GM12875 (cell line): ENCODE measurements around the gene LMBR1.

ENCODE experiments used
- H3K4me3 ChIP-seq: one replicate; pipeline ENCODE4 v1.5.1; 2011; ENCODE audit warnings: low read depth, low read length, control low read depth
- TF ChIP-seq, protein P1 (sequence below): IDR thresholded peaks from 2 replicates; pipeline ENCODE4 v1.5.1; 2011; ENCODE audit warnings: low read depth, mild to moderate bottlenecking, control low read depth, inconsistent platforms, low read length, moderate library complexity, borderline replicate concordance; ENCODE audit not compliant: insufficient read depth

The LMBR1 gene

DNA sequence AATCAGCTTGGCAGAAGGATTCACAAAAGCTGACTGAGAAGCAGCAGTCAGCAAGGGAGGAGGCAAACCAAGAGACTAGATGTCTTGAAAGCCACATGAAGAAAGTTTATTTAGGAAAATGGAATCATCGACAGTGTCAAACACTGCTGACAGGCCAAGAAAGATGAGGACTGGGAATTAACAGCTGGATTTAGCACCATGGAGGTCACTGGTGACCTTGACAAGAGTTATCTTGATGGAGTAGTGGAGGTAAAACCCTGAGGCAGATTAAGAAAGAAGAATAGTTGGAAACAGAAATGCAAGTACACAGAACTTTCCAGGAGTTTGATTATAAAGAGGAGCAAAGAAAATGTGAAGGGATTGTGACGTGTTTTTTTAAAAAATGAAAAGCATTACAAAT, 51.5 kb downstream of the LMBR1 start:
- TF ChIP-seq, protein P1, sequence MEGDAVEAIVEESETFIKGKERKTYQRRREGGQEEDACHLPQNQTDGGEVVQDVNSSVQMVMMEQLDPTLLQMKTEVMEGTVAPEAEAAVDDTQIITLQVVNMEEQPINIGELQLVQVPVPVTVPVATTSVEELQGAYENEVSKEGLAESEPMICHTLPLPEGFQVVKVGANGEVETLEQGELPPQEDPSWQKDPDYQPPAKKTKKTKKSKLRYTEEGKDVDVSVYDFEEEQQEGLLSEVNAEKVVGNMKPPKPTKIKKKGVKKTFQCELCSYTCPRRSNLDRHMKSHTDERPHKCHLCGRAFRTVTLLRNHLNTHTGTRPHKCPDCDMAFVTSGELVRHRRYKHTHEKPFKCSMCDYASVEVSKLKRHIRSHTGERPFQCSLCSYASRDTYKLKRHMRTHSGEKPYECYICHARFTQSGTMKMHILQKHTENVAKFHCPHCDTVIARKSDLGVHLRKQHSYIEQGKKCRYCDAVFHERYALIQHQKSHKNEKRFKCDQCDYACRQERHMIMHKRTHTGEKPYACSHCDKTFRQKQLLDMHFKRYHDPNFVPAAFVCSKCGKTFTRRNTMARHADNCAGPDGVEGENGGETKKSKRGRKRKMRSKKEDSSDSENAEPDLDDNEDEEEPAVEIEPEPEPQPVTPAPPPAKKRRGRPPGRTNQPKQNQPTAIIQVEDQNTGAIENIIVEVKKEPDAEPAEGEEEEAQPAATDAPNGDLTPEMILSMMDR: no peak
- no peak overlapping the region for H3K4me3 ChIP-seq

DNA sequence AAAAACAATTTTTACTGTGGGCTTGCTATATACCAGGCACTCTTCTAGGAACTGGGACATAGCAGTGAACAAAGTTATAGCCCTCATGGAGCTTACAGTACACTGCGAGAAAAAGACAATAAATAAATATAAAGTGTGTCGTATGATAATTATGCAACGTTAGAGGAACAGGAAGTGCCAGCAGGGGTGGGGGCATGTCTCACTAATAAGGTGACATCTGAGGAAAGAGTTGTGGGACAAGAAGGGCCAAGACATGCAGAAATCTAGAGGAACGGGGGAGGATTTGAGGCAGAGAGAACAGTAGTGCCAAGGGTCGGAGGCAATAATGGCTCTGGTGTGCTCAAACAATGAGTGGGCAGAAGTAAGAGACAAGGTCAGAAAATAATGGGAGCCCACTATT, 52.8 kb downstream of the LMBR1 start:
- TF ChIP-seq, protein P1: no peak
- H3K4me3 ChIP-seq: no peak overlapping the region

DNA sequence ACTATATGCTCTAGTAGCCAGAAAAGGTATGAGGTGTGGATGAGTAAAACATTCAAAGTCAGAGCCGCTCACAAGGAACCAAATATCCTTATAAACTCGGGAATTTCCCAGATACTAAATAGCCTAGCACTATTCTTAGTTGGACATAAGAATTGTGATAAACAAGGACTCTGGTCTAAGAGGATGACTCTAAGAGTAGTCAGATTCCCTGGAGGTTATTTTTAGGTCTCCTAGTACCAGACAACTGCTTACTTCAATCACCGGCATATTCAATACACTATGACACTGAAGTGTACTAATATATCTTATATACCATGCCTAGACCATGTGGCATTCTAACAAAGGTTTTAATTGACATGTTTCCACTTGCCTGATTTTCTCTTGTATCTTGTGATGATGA, 56.5 kb downstream of the LMBR1 start:
- H3K4me3 ChIP-seq: no peak overlapping the region
- TF ChIP-seq, protein P1: no peak

DNA sequence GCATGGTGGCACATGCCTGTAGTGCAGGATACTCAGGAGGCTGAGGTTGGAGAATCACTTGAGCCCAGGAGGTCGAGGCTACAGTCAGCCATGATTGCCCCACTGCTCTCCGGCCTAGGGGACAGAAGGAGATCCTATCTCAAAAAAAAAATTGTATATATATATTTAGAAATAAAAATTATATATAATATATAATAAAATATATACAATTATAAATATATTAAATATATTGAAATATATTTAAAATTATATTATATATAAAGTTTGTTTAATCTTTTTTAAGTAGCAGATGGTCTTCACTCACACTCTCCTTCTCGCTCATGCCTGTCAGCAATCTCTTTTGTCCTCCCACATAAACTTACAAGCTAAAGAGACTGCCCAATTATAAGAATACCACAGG, 58.5 kb downstream of the LMBR1 start:
- TF ChIP-seq, protein P1: no peak
- H3K4me3 ChIP-seq: no peak overlapping the region

DNA sequence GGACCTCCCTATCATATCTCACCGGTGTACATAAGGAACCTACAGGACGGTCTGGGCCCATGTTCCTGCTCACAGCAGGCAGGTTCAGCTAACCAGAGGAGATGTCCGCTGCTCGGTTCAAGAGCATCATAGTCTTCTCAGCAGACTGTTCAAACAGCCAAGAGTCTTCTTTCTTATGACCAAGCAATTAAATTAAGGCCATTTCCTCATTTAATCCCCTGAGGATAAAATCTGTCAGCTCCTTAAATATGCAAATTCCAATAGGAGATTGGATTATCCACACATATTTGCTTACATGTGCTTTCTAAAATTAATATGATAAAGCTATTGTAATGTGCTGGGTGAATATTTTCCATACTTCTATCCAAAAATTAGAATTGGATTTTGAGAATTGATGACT, 59.7 kb downstream of the LMBR1 start:
- H3K4me3 ChIP-seq: no peak overlapping the region
- TF ChIP-seq, protein P1: no peak

DNA sequence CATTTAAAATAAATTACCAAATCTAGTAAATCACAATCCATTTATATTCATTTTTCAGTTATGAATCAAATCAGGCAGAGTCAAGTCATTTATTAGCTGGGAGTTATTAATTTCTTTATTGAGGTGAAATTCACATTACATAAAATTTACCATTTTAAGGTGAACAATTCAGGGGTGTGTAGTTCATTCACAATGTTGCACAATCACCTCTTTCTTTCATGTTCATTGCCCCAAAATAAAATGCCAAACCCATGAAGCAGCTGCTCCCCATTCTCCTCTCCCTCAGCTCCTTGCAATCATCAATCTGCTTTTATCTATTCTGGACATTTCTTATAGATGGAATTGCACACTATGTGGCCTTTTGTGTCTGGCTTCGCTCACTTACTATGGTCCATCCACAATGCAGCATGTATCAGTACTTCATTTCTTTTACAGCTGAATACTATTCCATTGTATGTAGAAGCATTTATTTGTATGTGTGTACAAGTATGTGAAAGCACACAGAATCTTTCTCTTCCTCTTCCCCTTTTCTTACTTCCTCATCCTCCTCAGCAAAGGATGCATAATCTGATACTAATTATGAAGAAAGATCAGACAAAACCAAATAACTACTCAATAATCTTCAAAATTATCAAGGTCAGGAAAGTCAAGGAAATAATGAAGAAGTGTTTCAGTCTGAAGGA, 60.6 kb downstream of the LMBR1 start:
- H3K4me3 ChIP-seq: no peak overlapping the region
- TF ChIP-seq, protein P1: no peak

DNA sequence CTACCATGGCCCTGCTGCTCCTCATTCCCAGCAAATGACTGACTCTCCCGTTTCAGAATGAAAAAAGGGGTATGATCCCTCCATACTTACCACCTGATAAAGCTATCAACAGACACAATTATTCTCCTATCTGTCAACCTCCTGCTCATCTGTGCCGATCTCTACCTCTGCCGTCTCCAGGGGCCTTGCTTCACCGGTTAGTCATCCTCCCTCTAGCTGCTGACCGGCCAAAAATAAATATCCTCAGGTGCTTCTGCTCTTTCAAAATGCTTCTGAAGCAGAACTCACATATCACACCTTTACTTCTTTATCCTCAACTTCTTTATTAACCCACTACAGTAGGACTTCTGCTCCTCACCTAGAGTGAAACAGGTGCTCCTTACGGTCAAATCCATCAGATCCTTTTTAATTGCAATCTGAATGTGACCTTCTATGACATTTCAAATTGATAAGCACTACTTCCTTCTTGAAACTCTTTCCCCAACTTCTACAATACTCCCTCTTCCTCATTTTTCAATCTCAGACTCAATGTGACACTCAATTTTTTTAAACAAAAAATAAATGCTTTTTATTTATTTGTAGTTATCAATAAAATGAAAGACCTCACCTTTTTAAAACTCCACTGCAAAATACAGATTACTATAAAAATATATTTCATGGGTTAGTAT, 63.2 kb downstream of the LMBR1 start:
- no peak overlapping the region for H3K4me3 ChIP-seq
- TF ChIP-seq, protein P1: no peak
